ENCODE results near the gene KYAT1.
"Not testable (repeated sequence)": the region's sequence is repeated elsewhere in the genome, so short reads cannot be mapped to it uniquely, and the experiment has no call there.

- not testable (repeated sequence) for TF ChIP-seq CTCF (IDR thresholded peaks at IDR 0.05; ENCODE audit: control extremely low read depth in 1 of 3, insufficient read depth in 1 of 3, low read depth in 1 of 3, low read length in 3 of 3); EP300 (IDR thresholded peaks at IDR 0.05; ENCODE audit: borderline replicate concordance in 1 of 2, low read depth in 2 of 2, low read length in 2 of 2); RAD21 (IDR thresholded peaks at IDR 0.05 in 1 of 2, conservative IDR thresholded peaks at IDR 0.05 in 1 of 2; ENCODE audit: low read depth in 2 of 2, low read length in 2 of 2); CREB1 (IDR thresholded peaks at IDR 0.05); CEBPB (IDR thresholded peaks at IDR 0.05; ENCODE audit: low read depth, low read length); PHF8 (conservative IDR thresholded peaks at IDR 0.05; ENCODE audit: low read depth, low read length); TAF1 (IDR thresholded peaks at IDR 0.05; ENCODE audit: low read depth, low read length); NRF1 (IDR thresholded peaks at IDR 0.05; ENCODE audit: low read depth, low read length); ATF3 (IDR thresholded peaks at IDR 0.05; ENCODE audit: insufficient read depth, low read depth, low read length); SP1 (IDR thresholded peaks at IDR 0.05; ENCODE audit: low read depth, low read length); EZH2 (IDR thresholded peaks at IDR 0.05; ENCODE audit: low read depth, low read length, severe bottlenecking); POLR2AphosphoS5 (IDR thresholded peaks at IDR 0.05; ENCODE audit: low read depth, low read length); ZNF274 (IDR thresholded peaks at IDR 0.05; ENCODE audit: borderline replicate concordance, extremely low read depth, low read length)
These were observed 86.8 kb downstream of the KYAT1 start for GRCh38 chr9:128794961-128795360.

Data from H1 (cell line).